IMR-90 (cell line): ENCODE measurements around the gene SCAMP4. TPM values are rescaled to one million over a fixed set of nuclear protein-coding genes. Genes with fewer than 3 reads are reported as not detected.

Source experiments
- ATAC-seq: fragments of 200-7000 bp; cut with Tn5 transposase; 2 replicates; pipeline ENCODE4 v1.9.1; 2020; ENCODE audit warnings: low read depth, mild to moderate bottlenecking, moderate library complexity
- BruUV-seq: library from RNA; stranded (reverse); fragments of 400-500 nt; replicated peaks from 2 replicates; lab custom pipeline; 2021; lab: Mats Ljungman, UMichigan
- CTCF ChIA-PET: fragments of 300-600 bp; formaldehyde crosslinking; extraction: SDS; loops from one replicate; lab custom pipeline; 2021; ENCODE audit warnings: antibody characterized with exemption; lab: Yijun Ruan, JAX
- POLR2A ChIA-PET: fragments of 300-600 bp; sonication (Branson Sonifier 250); formaldehyde crosslinking; loops from one replicate; lab custom pipeline; 2022; ENCODE audit warnings: antibody characterized with exemption; ENCODE audit not compliant: unreplicated experiment; lab: Charles Lee
- DNase-seq: peaks from one replicate; pipeline ENCODE4 v3.0.0; 2013
- H2AFZ ChIP-seq: replicated peaks from 2 replicates; pipeline ENCODE3; 2013; ENCODE audit warnings: low read length, mild to moderate bottlenecking; ENCODE audit not compliant: poor library complexity
- H2AK5ac ChIP-seq: 2 replicates; pipeline ENCODE4 v1.6.1; 2013; ENCODE audit warnings: low read depth, low read length, inconsistent platforms
- H2AK9ac ChIP-seq: replicated peaks from 2 replicates; pipeline ENCODE3; 2013; ENCODE audit warnings: mild to moderate bottlenecking, low read depth, low read length, moderate library complexity; ENCODE audit not compliant: poor library complexity
- H2BK120ac ChIP-seq: 2 replicates; pipeline ENCODE4 v1.6.1; 2013; ENCODE audit warnings: low read depth, low read length, inconsistent platforms
- H2BK15ac ChIP-seq: 3 replicates; pipeline ENCODE4 v1.6.1; 2013; ENCODE audit warnings: low read depth, low read length, inconsistent platforms
- H2BK20ac ChIP-seq: 2 replicates; pipeline ENCODE4 v1.6.1; 2013; ENCODE audit warnings: low read depth, mild to moderate bottlenecking, inconsistent platforms, low read length, moderate library complexity
- H2BK5ac ChIP-seq: 2 replicates; pipeline ENCODE4 v1.6.1; 2013; ENCODE audit warnings: mild to moderate bottlenecking, low read depth, low read length, inconsistent platforms; ENCODE audit not compliant: poor library complexity, severe bottlenecking
- H3K14ac ChIP-seq: replicated peaks from 2 replicates; pipeline ENCODE4 v1.6.1; 2013; ENCODE audit warnings: low read depth, low read length, inconsistent platforms
- H3K18ac ChIP-seq: 2 replicates; pipeline ENCODE4 v1.6.1; 2013; ENCODE audit warnings: low read depth, low read length, control low read depth
- H3K23ac ChIP-seq: 2 replicates; pipeline ENCODE4 v1.6.1; 2013; ENCODE audit warnings: low read depth, low read length, inconsistent platforms
- H3K27ac ChIP-seq: 2 replicates; pipeline ENCODE4 v1.5.1; 2013; ENCODE audit warnings: mild to moderate bottlenecking, control low read depth, low read length; ENCODE audit not compliant: insufficient read depth
- H3K27me3 ChIP-seq: 2 replicates; pipeline ENCODE4 v1.6.1; 2013; ENCODE audit warnings: low read length; ENCODE audit not compliant: control insufficient read depth, insufficient read depth
- H3K36me3 ChIP-seq: 2 replicates; pipeline ENCODE4 v1.6.1; 2013; ENCODE audit warnings: low read length, mixed read lengths; ENCODE audit not compliant: control insufficient read depth, insufficient read depth
- H3K4ac ChIP-seq: 2 replicates; pipeline ENCODE4 v1.6.1; 2013; ENCODE audit warnings: low read depth, low read length, inconsistent platforms
- H3K4me1 ChIP-seq: 2 replicates; pipeline ENCODE4 v1.6.1; 2013; ENCODE audit warnings: low read length, mixed read lengths; ENCODE audit not compliant: control insufficient read depth, insufficient read depth
- H3K4me2 ChIP-seq: 2 replicates; pipeline ENCODE4 v1.6.1; 2013; ENCODE audit warnings: low read depth, mild to moderate bottlenecking, control low read depth, low read length, moderate library complexity
- H3K4me3 ChIP-seq: 2 replicates; pipeline ENCODE4 v1.5.1; 2013; ENCODE audit warnings: low read depth, mild to moderate bottlenecking, control low read depth, low read length, moderate library complexity; ENCODE audit not compliant: insufficient read depth
- H3K56ac ChIP-seq: 2 replicates; pipeline ENCODE4 v1.6.1; 2013; ENCODE audit warnings: low read length, inconsistent platforms; ENCODE audit not compliant: insufficient read depth; ENCODE audit errors: extremely low read depth
- H3K79me1 ChIP-seq, 2 experiments: 2 replicates each; pipeline ENCODE4 v1.6.1; 2013; ENCODE audit warnings: low read length in 2 of 2, inconsistent platforms in 1 of 2, low read depth in 1 of 2
- H3K9ac ChIP-seq: 2 replicates; pipeline ENCODE4 v1.6.1; 2013; ENCODE audit warnings: low read depth, low read length, control low read depth
- H3K9me1 ChIP-seq: 2 replicates; pipeline ENCODE4 v1.6.1; 2013; ENCODE audit warnings: low read length, inconsistent platforms; ENCODE audit not compliant: insufficient read depth
- H3K9me3 ChIP-seq: 2 replicates; pipeline ENCODE4 v1.6.1; 2013; ENCODE audit warnings: low read length; ENCODE audit not compliant: control insufficient read depth, insufficient read depth
- H4K20me1 ChIP-seq: 2 replicates; pipeline ENCODE4 v1.6.1; 2013; ENCODE audit warnings: low read length, inconsistent platforms; ENCODE audit not compliant: insufficient read depth
- H4K5ac ChIP-seq: 2 replicates; pipeline ENCODE4 v1.6.1; 2013; ENCODE audit warnings: mild to moderate bottlenecking, low read depth, low read length, control low read depth
- H4K8ac ChIP-seq, 2 experiments: 2 replicates each; pipeline ENCODE4 v1.6.1; 2013; ENCODE audit warnings: low read depth in 2 of 2, low read length in 2 of 2, control low read depth in 1 of 2, inconsistent platforms in 1 of 2
- H4K91ac ChIP-seq: 2 replicates; pipeline ENCODE4 v1.6.1; 2013; ENCODE audit warnings: low read depth, low read length, inconsistent platforms; ENCODE audit not compliant: insufficient read depth
- BHLHE40 ChIP-seq: fragments of 150-350 bp; IDR thresholded peaks from 2 replicates; pipeline ENCODE4 v1.6.1; 2016; ENCODE audit warnings: mild to moderate bottlenecking, low read depth, low read length
- CEBPB ChIP-seq: IDR thresholded peaks from 2 replicates; pipeline ENCODE4 v1.6.1; 2012; ENCODE audit warnings: low read depth, low read length, improper control_type of control experiment
- CHD1 ChIP-seq: IDR thresholded peaks from 2 replicates; pipeline ENCODE4 v1.6.1; 2012; ENCODE audit warnings: low read depth, low read length, improper control_type of control experiment
- MAFK ChIP-seq: IDR thresholded peaks from 2 replicates; pipeline ENCODE4 v1.6.1; 2012; ENCODE audit warnings: low read depth, low read length, improper control_type of control experiment
- MAZ ChIP-seq: IDR thresholded peaks from 2 replicates; pipeline ENCODE4 v1.6.1; 2012; ENCODE audit warnings: low read depth, mild to moderate bottlenecking, low read length, improper control_type of control experiment, moderate library complexity, borderline replicate concordance
- MXI1 ChIP-seq: IDR thresholded peaks from 2 replicates; pipeline ENCODE4 v1.6.1; 2012; ENCODE audit warnings: low read depth, mild to moderate bottlenecking, low read length, moderate library complexity, borderline replicate concordance
- NFE2L2 ChIP-seq: fragments of 150-350 bp; IDR thresholded peaks from 2 replicates; pipeline ENCODE4 v1.6.1; 2016; ENCODE audit warnings: low read depth, mild to moderate bottlenecking, low read length
- POLR2A ChIP-seq: IDR thresholded peaks from 2 replicates; pipeline ENCODE4 v1.6.1; 2012; ENCODE audit warnings: mild to moderate bottlenecking, low read depth, low read length
- RAD21 ChIP-seq: IDR thresholded peaks from 2 replicates; pipeline ENCODE4 v1.6.1; 2012; ENCODE audit warnings: low read length, improper control_type of control experiment
- RCOR1 ChIP-seq: IDR thresholded peaks from 2 replicates; pipeline ENCODE4 v1.6.1; 2012; ENCODE audit warnings: mild to moderate bottlenecking, low read length, improper control_type of control experiment; ENCODE audit not compliant: insufficient replicate concordance
- RFX5 ChIP-seq: IDR thresholded peaks from 2 replicates; pipeline ENCODE4 v1.8.0; 2012; ENCODE audit warnings: low read depth, mild to moderate bottlenecking, low read length, moderate library complexity
- SMC3 ChIP-seq: fragments of 150-350 bp; IDR thresholded peaks from 2 replicates; pipeline ENCODE4 v1.6.1; 2016; ENCODE audit warnings: low read depth, mild to moderate bottlenecking, antibody characterized with exemption, low read length, moderate library complexity
- WGBS, 2 experiments: methylation state at CpG; one replicate each; pipeline versions ENCODE4 v1.1.5 to v1.1.7; 2013; ENCODE audit warnings: missing lambda C conversion rate in 2 of 2; ENCODE audit not compliant: insufficient read length in 1 of 2; ENCODE audit errors: extremely low coverage in 2 of 2; 5-methylcytosine and 5-hydroxymethylcytosine counted together
- dilution Hi-C: fragments of 300-500 bp; cut with HindIII; formaldehyde crosslinking; loops from one replicate; pipeline ENCODE4 v1.14.3; 2018; ENCODE audit warnings: low sequenced_read_pairs; ENCODE audit not compliant: unreplicated experiment
- in situ Hi-C: fragments of 300-500 bp; cut with MboI; formaldehyde crosslinking; loops from 3 replicates; pipeline ENCODE4 v1.14.3; 2019; ENCODE audit warnings: low sequenced_read_pairs, inconsistent platforms, mixed read lengths
- intact Hi-C: fragments of 100-400 bp; cut with micrococcal nuclease; formaldehyde crosslinking; loops from 2 replicates; pipeline ENCODE4 v1.10.0; 2022
- polyA plus RNA-seq, 3 experiments: library from polyadenylated mRNA; depleted of rRNA; stranded (reverse); fragments of >200 nt; gene quantifications; 2 replicates each; pipeline ENCODE4 v1.2.3, GENCODE V29; 2012; ENCODE audit warnings: low replicate concordance in 1 of 3
- total RNA-seq: library from RNA; depleted of rRNA; stranded (reverse); fragments of >200 nt; gene quantifications from 2 replicates; pipeline ENCODE4 v1.2.3, GENCODE V29; 2012
- TF ChIP-seq, protein P1 (sequence below): fragments of 150-350 bp; IDR thresholded peaks from 2 replicates; pipeline ENCODE4 v1.6.1; 2017; ENCODE audit warnings: mild to moderate bottlenecking, antibody characterized with exemption, low read length, low read depth
- TF ChIP-seq, protein P2 (sequence below): conservative IDR thresholded peaks from 2 replicates; pipeline ENCODE4 v1.5.1; 2012; ENCODE audit warnings: mild to moderate bottlenecking, low read depth, low read length, improper control_type of control experiment
- TF ChIP-seq, protein P3 (sequence below): fragments of 150-350 bp; IDR thresholded peaks from 2 replicates; pipeline ENCODE4 v1.6.1; 2016; ENCODE audit warnings: low read depth, mild to moderate bottlenecking, low read length, moderate library complexity, borderline replicate concordance

SCAMP4 gene
- total and polyA plus RNA-seq, 2 of the 4 experiments (the other 2 are of a cell fraction), result 16.1 to 28.1 TPM

DNA sequence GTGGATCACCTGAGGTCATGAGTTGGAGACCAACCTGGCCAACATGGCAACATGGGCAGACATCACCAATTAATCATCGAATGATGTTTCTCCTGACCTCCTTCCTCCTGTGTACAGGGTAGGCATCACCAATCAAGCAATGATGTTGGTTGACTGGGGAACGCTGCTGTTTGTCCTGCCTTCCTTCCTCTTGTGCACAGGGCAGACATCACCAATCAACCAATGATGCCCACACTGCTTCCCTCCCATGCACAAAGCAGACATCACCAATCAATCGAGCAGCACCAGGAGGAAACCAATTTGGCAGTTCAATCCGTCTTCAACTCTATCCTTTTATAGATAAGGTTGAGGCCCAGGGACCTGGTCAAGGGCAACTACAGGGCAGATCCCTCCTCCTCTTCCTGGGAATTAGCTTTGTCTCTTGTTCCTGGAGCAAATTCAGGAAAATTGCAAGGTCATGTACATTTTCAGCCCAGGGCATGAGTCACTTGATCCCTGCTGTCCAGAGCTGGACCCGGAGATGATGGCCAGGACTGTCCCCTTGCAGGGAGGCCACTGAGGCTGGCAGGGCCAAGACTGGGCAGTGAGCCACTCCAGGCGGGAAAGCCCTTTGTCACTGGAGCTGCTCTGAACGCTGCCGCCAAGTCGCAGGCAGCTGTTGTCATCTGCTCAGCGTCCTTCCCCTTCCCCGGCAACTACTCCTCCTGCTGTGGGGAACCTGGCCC, 30.4 kb downstream of the SCAMP4 start:
- Histone ChIP-seq H3K18ac (no peak overlapping the region), H2BK5ac (no peak overlapping the region), H3K79me1 (peaks cover 5 to 13% of the 10 kb centered on the region in 2 experiments; a peak in 2 of 4 replicates), H4K91ac (no peak overlapping the region), H4K5ac (no peak overlapping the region), H2BK20ac (no peak overlapping the region), H4K20me1 (no peaks in the 10 kb centered on the region), H3K27me3 (no peaks in the 10 kb centered on the region), H3K9ac (no peak overlapping the region), H2BK120ac (no peak overlapping the region), H3K23ac (no peak overlapping the region), H3K4me3 (no peak overlapping the region), H4K8ac (no peak overlapping the region), H3K4me2 (no peak overlapping the region), H3K4me1 (peaks cover 2% of the 10 kb centered on the region; the same call in 1 of the 2 replicates), H2BK15ac (no peak overlapping the region), H3K56ac (no peak overlapping the region), H2AK5ac (no peak overlapping the region), H2AK9ac (no peak overlapping the region), H3K36me3 (no peaks in the 10 kb centered on the region), H3K14ac (no peak overlapping the region), H2AFZ (no peak overlapping the region), H3K9me3 (no peaks in the 10 kb centered on the region; the same call in 1 of the 2 replicates), H3K9me1 (peaks cover 5% of the 10 kb centered on the region; the same call in 1 of the 2 replicates), H3K4ac (no peak overlapping the region), H3K27ac (no peak overlapping the region)
- ATAC-seq, result no peak
- in situ Hi-C loops, result no loop called here
- peak; percentile 28 for DNase-seq
- dilution Hi-C loops, result no loop called here
- ChIA-PET POLR2A (interaction anchor here (0.7 kb wide), 1 partner anchor 608 kb away, joined by 4 read pairs; no protein-coding TSS in a partner anchor), CTCF (interaction anchor here (0.6 kb wide), 1 partner anchor 79 kb away, joined by 3 read pairs; no protein-coding TSS in a partner anchor)
- WGBS, 2 experiments, result 16% methylated on average over 5 of the region's 11 CpGs; no CpG with 5 or more reads in 1 of the 2 experiments
- BruUV-seq, result no TSS peak
- intact Hi-C loops, result no loop called here
- TF ChIP-seq MAZ, result no peak
- TF ChIP-seq SMC3, result no peak
- no peak for TF ChIP-seq RCOR1
- TF ChIP-seq CEBPB, result no peak
- TF ChIP-seq, protein P1, sequence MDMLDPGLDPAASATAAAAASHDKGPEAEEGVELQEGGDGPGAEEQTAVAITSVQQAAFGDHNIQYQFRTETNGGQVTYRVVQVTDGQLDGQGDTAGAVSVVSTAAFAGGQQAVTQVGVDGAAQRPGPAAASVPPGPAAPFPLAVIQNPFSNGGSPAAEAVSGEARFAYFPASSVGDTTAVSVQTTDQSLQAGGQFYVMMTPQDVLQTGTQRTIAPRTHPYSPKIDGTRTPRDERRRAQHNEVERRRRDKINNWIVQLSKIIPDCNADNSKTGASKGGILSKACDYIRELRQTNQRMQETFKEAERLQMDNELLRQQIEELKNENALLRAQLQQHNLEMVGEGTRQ, result no peak
- no peak for TF ChIP-seq RFX5
- TF ChIP-seq, protein P2, sequence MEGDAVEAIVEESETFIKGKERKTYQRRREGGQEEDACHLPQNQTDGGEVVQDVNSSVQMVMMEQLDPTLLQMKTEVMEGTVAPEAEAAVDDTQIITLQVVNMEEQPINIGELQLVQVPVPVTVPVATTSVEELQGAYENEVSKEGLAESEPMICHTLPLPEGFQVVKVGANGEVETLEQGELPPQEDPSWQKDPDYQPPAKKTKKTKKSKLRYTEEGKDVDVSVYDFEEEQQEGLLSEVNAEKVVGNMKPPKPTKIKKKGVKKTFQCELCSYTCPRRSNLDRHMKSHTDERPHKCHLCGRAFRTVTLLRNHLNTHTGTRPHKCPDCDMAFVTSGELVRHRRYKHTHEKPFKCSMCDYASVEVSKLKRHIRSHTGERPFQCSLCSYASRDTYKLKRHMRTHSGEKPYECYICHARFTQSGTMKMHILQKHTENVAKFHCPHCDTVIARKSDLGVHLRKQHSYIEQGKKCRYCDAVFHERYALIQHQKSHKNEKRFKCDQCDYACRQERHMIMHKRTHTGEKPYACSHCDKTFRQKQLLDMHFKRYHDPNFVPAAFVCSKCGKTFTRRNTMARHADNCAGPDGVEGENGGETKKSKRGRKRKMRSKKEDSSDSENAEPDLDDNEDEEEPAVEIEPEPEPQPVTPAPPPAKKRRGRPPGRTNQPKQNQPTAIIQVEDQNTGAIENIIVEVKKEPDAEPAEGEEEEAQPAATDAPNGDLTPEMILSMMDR, result no peak
- no peak for TF ChIP-seq MAFK
- TF ChIP-seq MXI1, result no peak
- no peak for TF ChIP-seq NFE2L2
- no peak for TF ChIP-seq RAD21
- no peak for TF ChIP-seq POLR2A
- no peak for TF ChIP-seq CHD1
- TF ChIP-seq, protein P3, sequence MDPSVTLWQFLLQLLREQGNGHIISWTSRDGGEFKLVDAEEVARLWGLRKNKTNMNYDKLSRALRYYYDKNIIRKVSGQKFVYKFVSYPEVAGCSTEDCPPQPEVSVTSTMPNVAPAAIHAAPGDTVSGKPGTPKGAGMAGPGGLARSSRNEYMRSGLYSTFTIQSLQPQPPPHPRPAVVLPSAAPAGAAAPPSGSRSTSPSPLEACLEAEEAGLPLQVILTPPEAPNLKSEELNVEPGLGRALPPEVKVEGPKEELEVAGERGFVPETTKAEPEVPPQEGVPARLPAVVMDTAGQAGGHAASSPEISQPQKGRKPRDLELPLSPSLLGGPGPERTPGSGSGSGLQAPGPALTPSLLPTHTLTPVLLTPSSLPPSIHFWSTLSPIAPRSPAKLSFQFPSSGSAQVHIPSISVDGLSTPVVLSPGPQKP, result no peak
- TF ChIP-seq BHLHE40, result no peak
